ENCODE results near the gene CYB5R4. TPM values are rescaled to one million over a fixed set of nuclear protein-coding genes. Genes with fewer than 3 reads are reported as not detected.

Gene CYB5R4
- total RNA-seq, 2 donors from 2014 or later, result 21.8 to 27.0 TPM

DNA sequence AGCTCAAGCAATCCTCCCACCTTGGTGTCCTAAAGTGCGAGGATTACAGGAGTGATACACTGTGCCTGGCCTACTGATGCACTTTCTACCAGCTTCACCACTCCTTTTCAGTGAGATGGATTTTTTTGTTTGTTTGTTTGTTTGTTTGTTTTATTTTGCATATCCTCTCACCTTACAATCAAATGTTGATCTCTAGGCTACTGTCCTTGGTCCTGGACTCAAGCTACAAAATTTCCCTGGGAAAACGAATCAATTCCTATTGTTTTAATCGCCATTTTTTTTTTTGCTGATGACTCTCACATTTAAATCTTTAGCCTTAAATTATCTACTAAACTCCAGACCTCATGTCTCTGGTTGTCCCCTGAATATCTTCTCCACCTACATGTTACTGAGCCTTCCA is 9.9 kb upstream of the CYB5R4 start:
- ATAC-seq (no peak), DNase-seq (no peak)
- H3K27ac Mint-ChIP-seq, result no peak overlapping the region
- peaks cover 57% of the 10 kb centered on the region for H3K27me3 Mint-ChIP-seq
- H3K4me3 Mint-ChIP-seq, result no peak overlapping the region
- peaks cover 6% of the 10 kb centered on the region for H3K4me1 Mint-ChIP-seq
- no peaks in the 10 kb centered on the region for H3K9me3 ChIP-seq (ENCODE audit: control insufficient read depth, low read length, poor library complexity, severe bottlenecking)
- H3K36me3 Mint-ChIP-seq (ENCODE audit: low read depth), result peaks cover 5% of the 10 kb centered on the region

GRCh38 chr6:83852528-83853177 is 6.8 kb upstream of the CYB5R4 start:
- ATAC-seq, result no peak
- peaks cover 7% of the 10 kb centered on the region for H3K36me3 Mint-ChIP-seq (ENCODE audit: low read depth)
- peaks cover 6% of the 10 kb centered on the region for H3K4me1 Mint-ChIP-seq
- peaks cover 69% of the 10 kb centered on the region for H3K27me3 Mint-ChIP-seq
- no peak for DNase-seq
- no peak overlapping the region for H3K27ac Mint-ChIP-seq
- peaks cover 5% of the 10 kb centered on the region for H3K9me3 ChIP-seq (ENCODE audit: control insufficient read depth, low read length, poor library complexity, severe bottlenecking)
- peak overlapping the region; percentile 83 for H3K4me3 Mint-ChIP-seq

GRCh38 chr6:83853178-83854000 is 6.1 kb upstream of the CYB5R4 start, which contains the start of gene RIPPLY2:
TSS of gene RIPPLY2 (plus strand) at chr6:83853360. CDS start at chr6:83853417, 57 bp downstream.
- H3K27ac Mint-ChIP-seq, result no peak within 1 kb of the TSS
- H3K4me3 Mint-ChIP-seq, result peak within 1 kb of the TSS; percentile 83
- peaks cover 7% of the 10 kb centered on the region for H3K36me3 Mint-ChIP-seq (ENCODE audit: low read depth)
- DNase-seq, result no peak
- H3K27me3 Mint-ChIP-seq, result peaks cover 66% of the 10 kb centered on the region
- ATAC-seq, result peak; percentile 52
- peaks cover 5% of the 10 kb centered on the region for H3K9me3 ChIP-seq (ENCODE audit: control insufficient read depth, low read length, poor library complexity, severe bottlenecking)
- H3K4me1 Mint-ChIP-seq, result peaks cover 10% of the 10 kb centered on the region

DNA sequence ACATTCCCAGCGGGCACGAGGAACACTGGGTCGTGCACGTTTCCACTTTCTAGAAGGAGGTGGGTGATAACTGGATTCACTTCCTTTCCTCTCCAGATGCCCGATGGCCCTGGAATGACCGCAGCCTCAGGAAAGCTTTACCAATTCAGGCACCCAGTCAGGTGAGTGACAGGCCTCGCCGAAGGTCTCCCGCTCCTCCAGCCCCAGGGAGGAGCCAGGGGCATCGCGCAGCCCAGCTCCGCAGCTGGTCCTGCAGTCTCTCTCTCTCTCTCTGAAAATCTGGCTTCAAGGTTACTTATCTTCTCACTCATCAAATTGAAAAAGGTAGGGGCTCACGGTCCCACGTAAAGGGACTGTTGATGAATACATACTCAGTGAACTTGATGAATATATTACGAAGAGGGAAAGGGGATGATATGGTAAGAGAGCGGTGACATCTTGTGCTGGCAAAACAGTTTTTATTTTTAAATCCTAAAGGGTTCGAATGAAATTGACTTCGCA is 5.4 kb upstream of the CYB5R4 start:
- peaks cover 5% of the 10 kb centered on the region for H3K9me3 ChIP-seq (ENCODE audit: control insufficient read depth, low read length, poor library complexity, severe bottlenecking)
- no peak overlapping the region for H3K27ac Mint-ChIP-seq
- H3K36me3 Mint-ChIP-seq (ENCODE audit: low read depth), result peaks cover 7% of the 10 kb centered on the region
- H3K27me3 Mint-ChIP-seq, result peaks cover 60% of the 10 kb centered on the region
- ATAC-seq (no peak), DNase-seq (no peak)
- H3K4me3 Mint-ChIP-seq, result peak overlapping the region; percentile 37
- peaks cover 15% of the 10 kb centered on the region for H3K4me1 Mint-ChIP-seq

- Mint-ChIP-seq H3K27me3 (peaks cover 52% of the 10 kb centered on the region), H3K27ac (no peak overlapping the region), H3K4me1 (peaks cover 19% of the 10 kb centered on the region), H3K4me3 (no peak overlapping the region), H3K36me3 (ENCODE audit: low read depth) (peaks cover 8% of the 10 kb centered on the region)
- ATAC-seq (no peak), DNase-seq (no peak)
- H3K9me3 ChIP-seq (ENCODE audit: control insufficient read depth, low read length, poor library complexity, severe bottlenecking), result peaks cover 5% of the 10 kb centered on the region
These were observed 4.7 kb upstream of the CYB5R4 start for GRCh38 chr6:83854766-83855165.

DNA sequence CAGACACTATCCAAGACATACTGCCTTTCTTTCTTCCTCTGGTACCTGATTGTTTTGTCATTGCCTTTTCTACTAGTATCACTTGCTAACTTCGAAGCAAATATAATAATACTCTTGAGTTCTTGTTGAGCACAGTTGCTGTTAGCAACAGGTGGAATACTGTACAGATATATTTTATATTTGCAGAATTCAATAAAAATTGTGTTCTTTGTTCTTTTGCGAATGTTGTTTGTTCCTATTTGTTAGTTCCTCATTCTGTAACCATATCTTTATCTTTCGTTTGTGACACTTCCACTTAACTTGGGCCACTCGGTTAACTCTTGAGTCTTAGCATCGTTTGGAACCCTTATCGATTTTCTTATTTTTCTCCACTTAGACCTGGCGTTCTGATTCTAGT is 868 bp downstream of the CYB5R4 start:
- ATAC-seq, result no peak
- Mint-ChIP-seq H3K27me3 (peaks cover 4% of the 10 kb centered on the region), H3K36me3 (ENCODE audit: low read depth) (peaks cover 3% of the 10 kb centered on the region), H3K4me3 (peak overlapping the region; percentile 99), H3K4me1 (peaks cover 38% of the 10 kb centered on the region), H3K27ac (peak overlapping the region; percentile 95)
- no peaks in the 10 kb centered on the region for H3K9me3 ChIP-seq (ENCODE audit: control insufficient read depth, low read length, poor library complexity, severe bottlenecking)
- no peak for DNase-seq

- no peaks in the 10 kb centered on the region for H3K9me3 ChIP-seq (ENCODE audit: control insufficient read depth, low read length, poor library complexity, severe bottlenecking)
- peak overlapping the region; percentile 99 for H3K4me3 Mint-ChIP-seq
- H3K27ac Mint-ChIP-seq, result peak overlapping the region; percentile 95
- peaks cover 38% of the 10 kb centered on the region for H3K4me1 Mint-ChIP-seq
- H3K36me3 Mint-ChIP-seq (ENCODE audit: low read depth), result peaks cover 3% of the 10 kb centered on the region
- no peaks in the 10 kb centered on the region for H3K27me3 Mint-ChIP-seq
- ATAC-seq (no peak), DNase-seq (no peak)
These were observed 1.4 kb downstream of the CYB5R4 start for GRCh38 chr6:83860782-83861495.

DNA sequence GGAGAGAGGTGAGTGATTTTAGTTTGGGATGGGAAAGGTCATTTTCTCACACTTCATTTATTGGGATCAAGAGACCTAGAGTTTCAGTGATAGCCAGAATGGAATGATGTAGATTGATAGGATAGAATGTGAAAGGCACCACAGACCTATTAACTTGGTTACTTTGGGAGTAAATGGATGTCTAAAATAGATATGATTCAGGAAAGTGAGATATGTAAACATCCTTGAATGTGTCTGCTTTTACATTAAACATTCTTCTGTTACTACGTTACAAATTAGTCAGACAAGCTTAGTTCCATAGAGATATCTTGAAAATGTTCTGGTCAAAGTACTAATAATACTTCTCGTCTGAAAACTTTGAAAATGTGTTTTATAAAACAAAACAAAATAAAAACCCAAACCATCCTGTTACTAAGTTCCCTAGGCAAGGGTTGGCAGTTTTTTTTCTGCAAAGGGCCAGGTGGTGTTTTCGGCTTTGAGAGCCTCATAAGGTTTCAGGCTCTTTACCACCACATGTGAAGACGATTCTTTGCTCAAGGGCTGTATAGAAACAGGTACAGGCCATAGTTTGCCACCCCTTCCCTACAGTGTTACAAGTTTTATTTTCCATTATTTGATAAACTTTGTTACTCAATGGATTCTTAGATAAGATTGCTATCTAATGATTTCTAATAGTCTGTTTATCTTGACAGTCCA is 3.4 kb downstream of the CYB5R4 start:
- no peak overlapping the region for H3K27ac Mint-ChIP-seq

GRCh38 chr6:83867043-83867442 is 7.6 kb downstream of the CYB5R4 start:
- Mint-ChIP-seq H3K4me3 (no peak overlapping the region), H3K36me3 (ENCODE audit: low read depth) (peaks cover 7% of the 10 kb centered on the region), H3K4me1 (peaks cover 6% of the 10 kb centered on the region), H3K27me3 (no peaks in the 10 kb centered on the region), H3K27ac (no peak overlapping the region)
- H3K9me3 ChIP-seq (ENCODE audit: control insufficient read depth, low read length, poor library complexity, severe bottlenecking), result no peaks in the 10 kb centered on the region
- no peak for ATAC-seq
- DNase-seq, result no peak

More for the DNA sequence above, 3.4 kb downstream of the CYB5R4 start:
- Mint-ChIP-seq H3K36me3 (ENCODE audit: low read depth) (peaks cover 9% of the 10 kb centered on the region), H3K4me1 (peaks cover 38% of the 10 kb centered on the region), H3K4me3 (no peak overlapping the region), H3K27me3 (no peaks in the 10 kb centered on the region)
- DNase-seq, result no peak
- H3K9me3 ChIP-seq (ENCODE audit: control insufficient read depth, low read length, poor library complexity, severe bottlenecking), result no peaks in the 10 kb centered on the region
- no peak for ATAC-seq

DNA sequence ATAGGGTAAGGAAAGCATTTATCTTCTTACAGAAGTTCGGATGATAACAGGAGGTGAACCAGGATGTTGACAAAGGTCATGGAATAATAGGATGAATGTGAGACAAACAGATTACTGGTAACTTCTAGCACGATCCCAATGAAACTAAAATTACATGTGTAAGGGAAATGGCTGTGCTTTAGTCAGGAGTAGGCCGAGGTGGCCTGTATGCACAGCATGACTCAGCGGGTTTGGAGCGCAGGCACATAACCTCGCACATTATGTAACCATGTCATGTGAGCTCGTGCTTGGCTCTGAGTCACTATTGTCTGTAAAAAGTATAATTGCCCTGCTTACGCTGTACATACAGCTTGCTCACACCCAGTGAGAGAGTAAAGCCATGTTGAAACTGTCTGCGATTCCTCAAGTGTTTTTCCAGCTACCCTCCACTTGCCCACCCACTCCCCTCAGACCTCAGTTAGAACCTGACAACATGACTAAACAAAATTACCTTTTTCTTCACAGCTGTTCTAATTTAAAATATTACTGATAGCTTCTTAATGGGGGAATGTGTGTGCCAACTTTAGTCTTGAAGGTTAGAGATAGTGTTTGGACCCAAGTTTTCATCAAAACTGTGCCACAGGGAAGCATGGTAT is 8.2 kb downstream of the CYB5R4 start:
- H3K36me3 Mint-ChIP-seq (ENCODE audit: low read depth), result peaks cover 7% of the 10 kb centered on the region
- H3K9me3 ChIP-seq (ENCODE audit: control insufficient read depth, low read length, poor library complexity, severe bottlenecking), result no peaks in the 10 kb centered on the region
- no peak overlapping the region for H3K27ac Mint-ChIP-seq
- no peaks in the 10 kb centered on the region for H3K27me3 Mint-ChIP-seq
- ATAC-seq, result peak; percentile 16
- no peak for DNase-seq
- H3K4me1 Mint-ChIP-seq, result peaks cover 3% of the 10 kb centered on the region
- H3K4me3 Mint-ChIP-seq, result no peak overlapping the region

GRCh38 chr6:83868639-83869038 is 9.2 kb downstream of the CYB5R4 start:
- DNase-seq (no peak), ATAC-seq (no peak)
- H3K9me3 ChIP-seq (ENCODE audit: control insufficient read depth, low read length, poor library complexity, severe bottlenecking), result no peaks in the 10 kb centered on the region
- peaks cover 5% of the 10 kb centered on the region for H3K4me1 Mint-ChIP-seq
- no peaks in the 10 kb centered on the region for H3K27me3 Mint-ChIP-seq
- peaks cover 7% of the 10 kb centered on the region for H3K36me3 Mint-ChIP-seq (ENCODE audit: low read depth)
- no peak overlapping the region for H3K4me3 Mint-ChIP-seq
- H3K27ac Mint-ChIP-seq, result no peak overlapping the region

DNA sequence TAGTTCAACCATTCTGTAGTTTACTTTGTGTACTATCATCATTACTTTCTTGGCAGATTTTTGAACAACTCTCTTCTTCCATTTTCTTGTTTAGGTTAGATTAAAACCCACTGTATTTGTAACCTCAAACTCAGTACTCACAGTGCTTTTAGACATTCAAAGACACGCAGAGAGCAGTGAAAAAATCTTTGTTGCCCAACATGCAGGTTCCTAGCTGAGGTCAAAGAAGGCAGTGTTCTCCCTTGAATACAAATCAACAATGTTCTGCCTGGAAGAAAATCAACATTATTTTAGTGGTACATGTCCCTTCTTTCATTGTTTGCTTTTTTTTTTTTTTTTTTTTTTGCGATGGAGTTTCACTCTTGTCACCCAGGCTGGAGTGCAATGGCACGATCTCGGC is 11.2 kb downstream of the CYB5R4 start:
- Mint-ChIP-seq H3K4me1 (peaks cover 7% of the 10 kb centered on the region), H3K27me3 (no peaks in the 10 kb centered on the region), H3K36me3 (ENCODE audit: low read depth) (peaks cover 11% of the 10 kb centered on the region), H3K27ac (no peak overlapping the region), H3K4me3 (no peak overlapping the region)
- no peaks in the 10 kb centered on the region for H3K9me3 ChIP-seq (ENCODE audit: control insufficient read depth, low read length, poor library complexity, severe bottlenecking)
- ATAC-seq (no peak), DNase-seq (no peak)
